Calu3 (cell line): ENCODE data around the gene RAC2. TPM values are rescaled to one million over a fixed set of nuclear protein-coding genes. Genes with fewer than 3 reads are reported as not detected.

Experiments used
- BruUV-seq: library from RNA; stranded (reverse); fragments of 400-500 nt; replicated peaks from 2 replicates; lab custom pipeline; 2021; lab: Mats Ljungman, UMichigan
- CTCF ChIA-PET: fragments of 300-600 bp; sonication (Branson Sonifier 250); formaldehyde crosslinking; loops from one replicate; lab custom pipeline; 2022; ENCODE audit warnings: antibody characterized with exemption; lab: Charles Lee
- DNase-seq: peaks from one replicate; pipeline ENCODE4 v3.0.0; 2022
- H3K27ac Mint-ChIP-seq: one replicate; pipeline ENCODE4 v1.8.0; 2022; ENCODE audit warnings: mixed read lengths; ENCODE audit not compliant: unreplicated experiment
- H3K27me3 Mint-ChIP-seq: one replicate; pipeline ENCODE4 v1.8.0; 2022; ENCODE audit warnings: mixed read lengths; ENCODE audit not compliant: unreplicated experiment
- H3K36me3 Mint-ChIP-seq: one replicate; pipeline ENCODE4 v1.8.0; 2022; ENCODE audit warnings: mild to moderate bottlenecking, moderate library complexity, mixed read lengths; ENCODE audit not compliant: insufficient read depth, unreplicated experiment
- H3K4me1 Mint-ChIP-seq: one replicate; pipeline ENCODE4 v1.8.0; 2022; ENCODE audit warnings: mild to moderate bottlenecking, low read depth, mixed read lengths; ENCODE audit not compliant: unreplicated experiment
- H3K4me3 Mint-ChIP-seq: one replicate; pipeline ENCODE4 v1.8.0; 2022; ENCODE audit warnings: mild to moderate bottlenecking, low read depth, moderate library complexity, mixed read lengths; ENCODE audit not compliant: unreplicated experiment
- H3K9me3 Mint-ChIP-seq: one replicate; pipeline ENCODE4 v1.8.0; 2022; ENCODE audit warnings: low read depth, mixed read lengths; ENCODE audit not compliant: unreplicated experiment
- CTCF ChIP-seq: fragments of 200-600 bp; IDR thresholded peaks from one replicate; pipeline ENCODE4 v1.8.0; 2022; ENCODE audit warnings: antibody characterized with exemption; ENCODE audit not compliant: unreplicated experiment
- intact Hi-C: fragments of 100-400 bp; cut with micrococcal nuclease; formaldehyde crosslinking; loops from one replicate; pipeline ENCODE4 v1.10.0; 2022; ENCODE audit not compliant: unreplicated experiment
- total RNA-seq: library from RNA; stranded (reverse); gene quantifications from 2 replicates; pipeline ENCODE4 v1.2.3, GENCODE V29; 2022

RAC2 gene
- total RNA-seq, 1 experiment from 2014 or later, result 21.0 TPM

- intact Hi-C loops, result no loop called here
- DNase-seq, result no peak
- H3K27me3 Mint-ChIP-seq, result peaks cover 42% of the 10 kb centered on the region
- no peak overlapping the region for H3K27ac Mint-ChIP-seq
- peaks cover 15% of the 10 kb centered on the region for H3K4me1 Mint-ChIP-seq
- H3K36me3 Mint-ChIP-seq, result no peaks in the 10 kb centered on the region
- CTCF ChIA-PET, result no interaction called here
- TF ChIP-seq CTCF, result no peak
- no peak overlapping the region for H3K4me3 Mint-ChIP-seq
- no peaks in the 10 kb centered on the region for H3K9me3 Mint-ChIP-seq
- no TSS peak for BruUV-seq
Observed at GRCh38 chr22:37279331-37280181, 35.5 kb upstream of the RAC2 start.

GRCh38 chr22:37278261-37278660 is 34.2 kb upstream of the RAC2 start:
- CTCF ChIA-PET, result no interaction called here
- Mint-ChIP-seq H3K36me3 (no peaks in the 10 kb centered on the region), H3K27ac (no peak overlapping the region), H3K27me3 (peaks cover 42% of the 10 kb centered on the region), H3K9me3 (no peaks in the 10 kb centered on the region), H3K4me1 (peaks cover 15% of the 10 kb centered on the region), H3K4me3 (no peak overlapping the region)
- intact Hi-C loops, result no loop called here
- BruUV-seq, result no TSS peak
- no peak for DNase-seq
- no peak for TF ChIP-seq CTCF

- no peak for TF ChIP-seq CTCF
- intact Hi-C loops, result no loop called here
- no TSS peak for BruUV-seq
- CTCF ChIA-PET, result interaction anchor here (1.0 kb wide), 1 partner anchor 39 kb away, joined by 3 read pairs; no protein-coding TSS in a partner anchor
- DNase-seq, result no peak
- Mint-ChIP-seq H3K27me3 (peaks cover 34% of the 10 kb centered on the region), H3K36me3 (no peaks in the 10 kb centered on the region), H3K4me1 (peaks cover 6% of the 10 kb centered on the region), H3K4me3 (no peak overlapping the region), H3K9me3 (no peaks in the 10 kb centered on the region), H3K27ac (no peak overlapping the region)
Observed at GRCh38 chr22:37277384-37277783, 33.3 kb upstream of the RAC2 start.

- Mint-ChIP-seq H3K27me3 (peaks cover 30% of the 10 kb centered on the region), H3K9me3 (no peaks in the 10 kb centered on the region), H3K36me3 (no peaks in the 10 kb centered on the region), H3K4me3 (no peak overlapping the region), H3K4me1 (peaks cover under 1% of the 10 kb centered on the region), H3K27ac (no peak overlapping the region)
- BruUV-seq, result no TSS peak
- CTCF ChIA-PET, result interaction anchor here (1.8 kb wide), 1 partner anchor 15 kb away, joined by 3 read pairs; no protein-coding TSS in a partner anchor
- no peak for DNase-seq
- no peak for TF ChIP-seq CTCF
- intact Hi-C loops, result no loop called here
Observed at GRCh38 chr22:37276776-37277175, 32.7 kb upstream of the RAC2 start.
